ENCODE measurements around the gene KCNN4. TPM values are rescaled to one million over a fixed set of nuclear protein-coding genes. Genes with fewer than 3 reads are reported as not detected.

Gene KCNN4
- total and polyA plus RNA-seq, 2 of the 13 experiments (the other 11 are each of a cell fraction or from before 2014, with no cell fraction given) = 0.13 to 0.25 TPM

- TF ChIP-seq ZNF512 (CRISPR knock-in tag; IDR thresholded peaks at IDR 0.05) (no peak), FOSL2 (CRISPR knock-in tag; IDR thresholded peaks at IDR 0.05) (peak; percentile 38; the same call in 1 of the 2 replicates), AFF4 (CRISPR knock-in tag; IDR thresholded peaks at IDR 0.05) (no peak), ZFP90 (CRISPR knock-in tag; IDR thresholded peaks at IDR 0.05; ENCODE audit: borderline replicate concordance) (no peak), ZNF772 (CRISPR knock-in tag; IDR thresholded peaks at IDR 0.05) (0 out of 2 replicates have a peak, but pooled peaks have one; percentile 67), ELK4 (CRISPR knock-in tag; IDR thresholded peaks at IDR 0.05; ENCODE audit: borderline replicate concordance) (no peak), ZNF143 (CRISPR knock-in tag; IDR thresholded peaks at IDR 0.05) (no peak), ZNF44 (CRISPR knock-in tag; IDR thresholded peaks at IDR 0.05) (no peak), ZFP91 (CRISPR knock-in tag; IDR thresholded peaks at IDR 0.05; ENCODE audit: borderline replicate concordance) (peak; percentile 85; the same call in 1 of the 2 replicates), ESRRA (CRISPR knock-in tag; IDR thresholded peaks at IDR 0.05; ENCODE audit: low read depth) (no peak), ERF (CRISPR knock-in tag; IDR thresholded peaks at IDR 0.05) (no peak), HOXA9 (CRISPR knock-in tag; IDR thresholded peaks at IDR 0.05; ENCODE audit: borderline replicate concordance) (no peak), ZFX (CRISPR knock-in tag; IDR thresholded peaks at IDR 0.05; ENCODE audit: low read depth) (peak; percentile 28; the same call in 1 of the 2 replicates), ISL2 (CRISPR knock-in tag; IDR thresholded peaks at IDR 0.05) (peak; percentile 45; the same call in 1 of the 2 replicates), ETV5 (CRISPR knock-in tag; IDR thresholded peaks at IDR 0.05; ENCODE audit: borderline replicate concordance) (0 out of 2 replicates have a peak, but pooled peaks have one; percentile 10), SNAPC5 (CRISPR knock-in tag; IDR thresholded peaks at IDR 0.05; ENCODE audit: borderline replicate concordance) (no peak), ZSCAN22 (CRISPR knock-in tag; IDR thresholded peaks at IDR 0.05) (peak; percentile 43; the same call in 1 of the 2 replicates), GATAD1 (CRISPR knock-in tag; IDR thresholded peaks at IDR 0.05) (peak; percentile 54; the same call in 1 of the 2 replicates)
Observed at GRCh38 chr19:43774103-43774939, 6.5 kb downstream of the KCNN4 start (continued).
